ENCODE measurements around the gene NOS1AP. TPM values are rescaled to one million over a fixed set of nuclear protein-coding genes. Genes with fewer than 3 reads are reported as not detected.

NOS1AP gene
- total and polyA plus RNA-seq, 9 of the 15 experiments (the other 6 are each of a cell fraction or from before 2014, with no cell fraction given), result 0.07 to 1.5 (median 0.22) TPM

GRCh38 chr1:162386292-162387225 lies 317.1 kb downstream of the NOS1AP start (continued):
- TF ChIP-seq POLR2G (IDR thresholded peaks at IDR 0.05; ENCODE audit: low read depth, low read length) (no peak), BRCA1 (IDR thresholded peaks at IDR 0.05) (no peak), BRCA1 (CRISPR knock-in tag; IDR thresholded peaks at IDR 0.05) (no peak), ZBED1 (IDR thresholded peaks at IDR 0.05) (peak; percentile 74; the same call in 1 of the 2 replicates), RBM22 (IDR thresholded peaks at IDR 0.05; ENCODE audit: low read depth, low read length, poor library complexity, severe bottlenecking) (no peak), E4F1 (CRISPR knock-in tag; IDR thresholded peaks at IDR 0.05; ENCODE audit: borderline replicate concordance) (no peak), ZNF77 (CRISPR knock-in tag; IDR thresholded peaks at IDR 0.05) (no peak), HNRNPH1 (optimal IDR thresholded peaks at IDR 0.05; ENCODE audit: low read depth, low read length) (no peak), ELF1 (tag; IDR thresholded peaks at IDR 0.05) (0 out of 2 replicates have a peak, but pooled peaks have one; percentile 45), HOXB6 (CRISPR knock-in tag; IDR thresholded peaks at IDR 0.05; ENCODE audit: borderline replicate concordance) (no peak), ZNF146 (CRISPR knock-in tag; IDR thresholded peaks at IDR 0.05; ENCODE audit: unreplicated experiment) (no peak), ZNF766 (CRISPR knock-in tag; conservative IDR thresholded peaks at IDR 0.05) (peak; percentile 67), ZNF668 (CRISPR knock-in tag; IDR thresholded peaks at IDR 0.05) (no peak), DMBX1 (CRISPR knock-in tag; IDR thresholded peaks at IDR 0.05; ENCODE audit: borderline replicate concordance) (peak; percentile 90), EHMT2 (IDR thresholded peaks at IDR 0.05) (no peak), CREM (IDR thresholded peaks at IDR 0.05; ENCODE audit: low read depth) (peak; percentile 85), NR4A1 (CRISPR knock-in tag; IDR thresholded peaks at IDR 0.05) (no peak), NR4A1 (tag; IDR thresholded peaks at IDR 0.05) (0 out of 2 replicates have a peak, but pooled peaks have one; percentile 16), FOXA1 (IDR thresholded peaks at IDR 0.05; ENCODE audit: borderline replicate concordance) (no peak), HLTF (IDR thresholded peaks at IDR 0.05) (peak; percentile 78; the same call in 1 of the 2 replicates), ZNF263 (CRISPR knock-in tag; IDR thresholded peaks at IDR 0.05; ENCODE audit: borderline replicate concordance) (no peak), GATAD2A (IDR thresholded peaks at IDR 0.05) (peak; percentile 39; the same call in 1 of the 2 replicates), GABPA (tag; conservative IDR thresholded peaks at IDR 0.05; ENCODE audit: low read depth) (no peak), TGIF2 (CRISPR knock-in tag; IDR thresholded peaks at IDR 0.05) (no peak), NKRF (IDR thresholded peaks at IDR 0.05; ENCODE audit: borderline replicate concordance) (no peak), SNAPC5 (CRISPR knock-in tag; IDR thresholded peaks at IDR 0.05) (no peak), ZNF785 (CRISPR knock-in tag; IDR thresholded peaks at IDR 0.05) (no peak)
